Mucosa of descending colon (tissue), 3 donors: Measurements from ENCODE around the gene TCOF1. TPM values are rescaled to one million over a fixed set of nuclear protein-coding genes. Genes with fewer than 3 reads are reported as not detected.
A peak's percentile ranks its signal among the peaks of the same experiment; 100 is the strongest.

Experiments
- ATAC-seq: fragments of 200-7000 bp; cut with Tn5 transposase; one replicate; pipeline ENCODE4 v1.9.1; 2020; ENCODE audit warnings: mild to moderate bottlenecking, moderate library complexity
- DNase-seq, 3 donors: peaks; one replicate each; pipeline ENCODE4 v3.0.0-alpha.2; 2020
- H3K36me3 ChIP-seq: fragments of 200-600 bp; one replicate; pipeline ENCODE4 v1.8.0; 2021; ENCODE audit warnings: low read depth, mild to moderate bottlenecking
- H3K4me1 ChIP-seq: fragments of 200-600 bp; one replicate; pipeline ENCODE4 v1.8.0; 2021; ENCODE audit warnings: low read depth, mild to moderate bottlenecking
- H3K4me3 ChIP-seq: fragments of 200-600 bp; one replicate; pipeline ENCODE4 v1.8.0; 2021; ENCODE audit warnings: mild to moderate bottlenecking
- H3K9me3 ChIP-seq: fragments of 200-600 bp; one replicate; pipeline ENCODE4 v1.8.0; 2021; ENCODE audit warnings: mild to moderate bottlenecking
- CTCF ChIP-seq: fragments of 200-600 bp; IDR thresholded peaks from one replicate; pipeline ENCODE4 v1.8.0; 2022; ENCODE audit warnings: antibody characterized with exemption, mild to moderate bottlenecking
- intact Hi-C, 2 donors: fragments of 100-400 bp; cut with DNase I in 1 of 2; cut with micrococcal nuclease in 1 of 2; formaldehyde crosslinking; loops; one replicate each; pipeline versions ENCODE4 v1.11.0 to v1.11.1; 2022; cut with DNase I, micrococcal nuclease
- total RNA-seq, 3 donors: library from RNA; stranded (reverse); fragmentation: NEBNext Ultra II Directional in 2 of 3; extraction: Animal tissue kit (Norgen Biotek cat#: 25700) in 2 of 3; gene quantifications; one replicate each; pipeline versions ENCODE4 v1.2.1 to v1.2.4, GENCODE V29; 2021 to 2023
- donor health status: DM: no; HTN: no; CAD: no; lungs with moderate emphysema.
- donor health status: DM: no; HTN: no; CAD: no.
- donor health status: DM: no; HTN: yes; CAD: no.

The TCOF1 gene
- total RNA-seq, 3 donors from 2014 or later, result 17.3 to 36.2 (median 26.0) TPM

- no peak for ATAC-seq
- DNase-seq, result no peak
- no peaks in the 10 kb centered on the region for H3K36me3 ChIP-seq
- H3K9me3 ChIP-seq, result no peaks in the 10 kb centered on the region
- no peak overlapping the region for H3K4me3 ChIP-seq
- intact Hi-C loops, result no loop called here
- TF ChIP-seq CTCF, result no peak
- no peaks in the 10 kb centered on the region for H3K4me1 ChIP-seq
Observed at GRCh38 chr5:150335778-150336177, 21.7 kb upstream of the TCOF1 start.

- no peak for ATAC-seq
- no peaks in the 10 kb centered on the region for H3K4me1 ChIP-seq
- DNase-seq, result no peak
- no peaks in the 10 kb centered on the region for H3K9me3 ChIP-seq
- no peak overlapping the region for H3K4me3 ChIP-seq
- no peak for TF ChIP-seq CTCF
- no peaks in the 10 kb centered on the region for H3K36me3 ChIP-seq
- intact Hi-C loops, result no loop called here
Observed at GRCh38 chr5:150338546-150338945, 19.0 kb upstream of the TCOF1 start.

- H3K4me1 ChIP-seq, result no peaks in the 10 kb centered on the region
- DNase-seq (no peak), ATAC-seq (peak; percentile 41)
- intact Hi-C loops, result no loop called here
- no peaks in the 10 kb centered on the region for H3K9me3 ChIP-seq
- no peaks in the 10 kb centered on the region for H3K36me3 ChIP-seq
- H3K4me3 ChIP-seq, result no peak overlapping the region
- TF ChIP-seq CTCF, result no peak
Observed at GRCh38 chr5:150339165-150339564, 18.3 kb upstream of the TCOF1 start.

- no peaks in the 10 kb centered on the region for H3K36me3 ChIP-seq
- intact Hi-C loops, result no loop called here
- DNase-seq, result no peak
- no peaks in the 10 kb centered on the region for H3K4me1 ChIP-seq
- no peak overlapping the region for H3K4me3 ChIP-seq
- ATAC-seq, result no peak
- no peaks in the 10 kb centered on the region for H3K9me3 ChIP-seq
- TF ChIP-seq CTCF, result no peak
Observed at GRCh38 chr5:150339841-150340240, 17.7 kb upstream of the TCOF1 start.

- no peak for DNase-seq
- no peak for TF ChIP-seq CTCF
- Histone ChIP-seq H3K9me3 (no peaks in the 10 kb centered on the region), H3K4me3 (no peak overlapping the region), H3K36me3 (no peaks in the 10 kb centered on the region), H3K4me1 (no peaks in the 10 kb centered on the region)
- ATAC-seq, result no peak
- intact Hi-C loops, result no loop called here
Observed at GRCh38 chr5:150340614-150341255, 16.8 kb upstream of the TCOF1 start.

GRCh38 chr5:150341331-150341730, 16.2 kb upstream of the TCOF1 start:
- no peak for TF ChIP-seq CTCF
- ATAC-seq (no peak), DNase-seq (no peak)
- no peak overlapping the region for H3K4me3 ChIP-seq
- H3K36me3 ChIP-seq, result no peaks in the 10 kb centered on the region
- no peaks in the 10 kb centered on the region for H3K9me3 ChIP-seq
- H3K4me1 ChIP-seq, result no peaks in the 10 kb centered on the region
- intact Hi-C loops, result no loop called here
